ES-I3 (cell line): ENCODE measurements around the gene CEP131.

ENCODE experiments used
- H3K36me3 ChIP-seq: 2 replicates; pipeline ENCODE4 v1.6.1; 2013; ENCODE audit warnings: mild to moderate bottlenecking, low read length, control low read depth, moderate library complexity; ENCODE audit not compliant: insufficient read depth
- H3K4me1 ChIP-seq: 2 replicates; pipeline ENCODE4 v1.6.1; 2013; ENCODE audit warnings: mild to moderate bottlenecking, control low read depth, low read length; ENCODE audit not compliant: insufficient read depth
- H3K9ac ChIP-seq: 2 replicates; pipeline ENCODE4 v1.6.1; 2013; ENCODE audit warnings: low read depth, mild to moderate bottlenecking, low read length, moderate library complexity
- H3K9me3 ChIP-seq: 2 replicates; pipeline ENCODE4 v1.6.1; 2013; ENCODE audit warnings: mild to moderate bottlenecking, low read length, moderate library complexity; ENCODE audit not compliant: control insufficient read depth, insufficient read depth

CEP131 gene

DNA sequence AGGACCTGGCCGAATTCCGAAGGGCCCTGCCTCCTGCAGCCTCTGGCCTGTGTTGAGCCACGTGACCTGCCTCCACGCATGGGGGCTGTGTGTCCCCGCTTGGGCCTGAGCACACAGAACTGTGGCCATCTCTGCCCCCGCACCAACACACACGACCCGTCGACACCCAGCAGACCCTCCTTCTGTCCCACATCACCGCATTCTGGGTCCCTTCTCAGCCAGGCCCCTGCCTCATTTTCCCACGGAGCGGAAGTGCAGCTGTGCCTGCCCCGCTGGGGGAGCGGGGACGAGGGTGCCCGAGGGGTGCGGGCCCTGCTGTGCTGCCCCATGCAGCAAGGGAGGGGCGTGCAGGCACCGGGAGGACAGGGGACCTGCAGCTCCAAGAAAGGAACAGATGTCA lies 34.8 kb upstream of the CEP131 start:
- Histone ChIP-seq H3K9ac (no peak overlapping the region), H3K9me3 (no peaks in the 10 kb centered on the region), H3K36me3 (no peaks in the 10 kb centered on the region), H3K4me1 (peaks cover 4% of the 10 kb centered on the region; the same call in 1 of the 2 replicates)

DNA sequence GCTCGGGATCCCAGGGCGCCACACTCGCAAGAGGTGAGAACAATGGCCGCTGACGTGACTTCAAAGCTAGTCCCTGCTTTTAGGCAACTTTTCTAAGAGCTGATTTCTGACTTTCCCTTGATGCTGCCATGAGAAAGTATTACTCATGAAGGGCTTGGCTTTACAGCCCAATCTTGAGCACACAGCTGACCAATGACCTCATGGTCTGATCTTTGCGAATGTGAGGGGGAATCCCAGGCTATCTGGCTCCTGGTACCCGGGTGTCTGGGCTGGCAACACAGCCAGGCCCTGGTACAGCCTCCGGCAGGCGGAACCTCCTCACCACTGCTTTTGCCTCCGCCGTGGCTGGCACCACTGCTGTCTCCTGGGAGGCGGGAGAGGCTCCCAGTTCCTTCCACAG lies 33.9 kb upstream of the CEP131 start:
- Histone ChIP-seq H3K9ac (no peak overlapping the region), H3K9me3 (no peaks in the 10 kb centered on the region), H3K36me3 (no peaks in the 10 kb centered on the region), H3K4me1 (peaks cover 4% of the 10 kb centered on the region; the same call in 1 of the 2 replicates)

GRCh38 chr17:81254955-81255717 lies 32.4 kb upstream of the CEP131 start:
- no peaks in the 10 kb centered on the region for H3K36me3 ChIP-seq
- H3K9me3 ChIP-seq, result no peaks in the 10 kb centered on the region
- no peak overlapping the region for H3K9ac ChIP-seq
- H3K4me1 ChIP-seq, result peaks cover 4% of the 10 kb centered on the region; the same call in 1 of the 2 replicates

DNA sequence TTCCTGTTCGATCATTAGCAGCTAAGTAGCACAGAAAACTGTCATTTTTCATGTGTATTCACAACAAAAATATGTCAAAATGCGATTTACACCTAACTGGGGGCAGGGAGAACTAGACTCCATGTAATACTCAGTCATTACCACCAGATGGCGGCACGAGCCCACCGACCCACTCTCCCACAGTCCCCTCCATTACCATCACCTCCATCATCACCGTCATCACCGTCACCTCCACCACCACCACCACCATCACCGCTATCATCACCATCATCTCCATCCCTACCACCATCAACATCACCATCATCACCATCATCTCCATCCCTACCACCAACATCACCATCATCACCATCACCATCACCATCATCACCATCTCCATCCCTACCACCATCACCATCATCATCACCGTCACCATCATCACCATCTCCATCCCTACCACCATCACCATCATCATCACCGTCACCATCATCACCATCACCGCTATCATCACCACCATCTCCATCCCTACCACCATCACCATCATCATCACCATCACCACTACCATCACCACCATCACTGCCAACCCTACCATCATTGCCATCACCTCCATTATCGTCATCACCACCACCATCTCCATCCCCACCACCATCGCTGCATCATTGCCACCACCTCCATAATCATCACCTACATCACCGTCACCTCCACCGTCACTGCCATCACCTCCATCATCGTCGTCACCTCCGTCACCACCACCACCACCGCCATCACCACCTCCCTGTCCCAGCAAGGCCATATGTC lies 30.8 kb upstream of the CEP131 start:
- peaks cover 4% of the 10 kb centered on the region; the same call in 1 of the 2 replicates for H3K4me1 ChIP-seq

DNA sequence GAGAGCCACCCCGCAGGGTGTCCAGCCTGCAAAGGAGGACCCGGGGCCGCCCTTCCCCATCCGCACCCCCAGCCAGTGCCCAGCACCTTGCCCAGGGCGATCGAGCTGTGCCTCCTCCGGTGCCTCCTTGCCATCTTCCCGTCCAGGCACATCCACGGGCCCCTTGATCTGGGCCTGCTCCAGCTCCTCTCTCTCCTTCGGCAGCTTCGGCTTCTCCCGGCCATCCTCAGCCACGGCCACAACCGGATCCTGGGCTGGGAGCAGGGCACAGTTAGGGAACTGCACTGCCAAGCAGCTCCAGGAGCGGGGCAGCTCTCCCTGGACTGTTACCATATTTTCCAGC lies 30.2 kb upstream of the CEP131 start:
- H3K9ac ChIP-seq, result no peak overlapping the region
- peaks cover 4% of the 10 kb centered on the region; the same call in 1 of the 2 replicates for H3K4me1 ChIP-seq
- no peaks in the 10 kb centered on the region for H3K9me3 ChIP-seq
- H3K36me3 ChIP-seq, result no peaks in the 10 kb centered on the region

More for the DNA sequence above, 30.8 kb upstream of the CEP131 start:
- no peaks in the 10 kb centered on the region for H3K36me3 ChIP-seq
- H3K9ac ChIP-seq, result no peak overlapping the region
- no peaks in the 10 kb centered on the region for H3K9me3 ChIP-seq

DNA sequence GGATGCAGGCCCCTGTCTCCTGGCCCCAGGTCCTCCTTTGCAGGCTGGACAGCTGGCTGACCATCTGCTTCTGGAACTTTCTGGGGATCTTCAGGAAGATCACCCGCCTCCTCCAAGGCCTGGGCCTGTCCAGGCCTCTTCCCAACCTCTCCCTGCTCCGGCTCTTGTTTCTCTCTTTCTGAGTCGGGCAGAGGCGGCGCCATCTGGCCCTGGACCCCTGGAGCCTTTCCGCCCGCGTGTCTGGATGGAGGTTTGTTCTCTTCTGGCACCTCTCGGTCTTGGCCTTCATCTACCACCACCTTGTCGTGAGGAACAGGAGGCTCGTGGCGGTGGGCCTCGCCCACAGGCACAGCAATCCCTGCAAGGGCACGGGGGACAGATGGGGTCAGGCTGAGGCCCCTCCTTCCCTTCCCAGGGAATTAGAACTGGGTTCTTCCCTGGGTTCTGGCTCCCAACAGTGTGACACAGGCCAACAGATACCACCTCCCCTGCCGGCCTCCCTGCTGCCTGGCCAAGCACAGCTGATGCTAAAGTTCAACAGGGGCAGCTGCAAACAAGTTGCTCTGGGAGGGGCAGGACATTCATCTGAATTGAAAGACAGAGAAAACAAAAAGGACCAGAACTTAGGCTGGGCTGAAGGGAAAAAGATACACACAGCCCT lies 29.7 kb upstream of the CEP131 start:
- Histone ChIP-seq H3K9me3 (no peaks in the 10 kb centered on the region), H3K36me3 (no peaks in the 10 kb centered on the region), H3K4me1 (peaks cover 4% of the 10 kb centered on the region; the same call in 1 of the 2 replicates), H3K9ac (no peak overlapping the region)

GRCh38 chr17:81251709-81252301 lies 29.0 kb upstream of the CEP131 start:
- H3K9ac ChIP-seq, result no peak overlapping the region

GRCh38 chr17:81251094-81251708 lies 28.4 kb upstream of the CEP131 start:
- Histone ChIP-seq H3K4me1 (peaks cover 4% of the 10 kb centered on the region; the same call in 1 of the 2 replicates), H3K9ac (no peak overlapping the region), H3K9me3 (no peaks in the 10 kb centered on the region), H3K36me3 (no peaks in the 10 kb centered on the region)

More at GRCh38 chr17:81251709-81252301, 29.0 kb upstream of the CEP131 start:
- no peaks in the 10 kb centered on the region for H3K36me3 ChIP-seq
- H3K4me1 ChIP-seq, result peaks cover 4% of the 10 kb centered on the region; the same call in 1 of the 2 replicates
- H3K9me3 ChIP-seq, result no peaks in the 10 kb centered on the region

GRCh38 chr17:81250286-81251093 lies 27.7 kb upstream of the CEP131 start:
- peaks cover 4% of the 10 kb centered on the region; the same call in 1 of the 2 replicates for H3K4me1 ChIP-seq
- no peak overlapping the region for H3K9ac ChIP-seq
- no peaks in the 10 kb centered on the region for H3K9me3 ChIP-seq
- no peaks in the 10 kb centered on the region for H3K36me3 ChIP-seq

- Histone ChIP-seq H3K36me3 (no peaks in the 10 kb centered on the region), H3K9me3 (no peaks in the 10 kb centered on the region), H3K4me1 (no peaks in the 10 kb centered on the region), H3K9ac (no peak overlapping the region)
Observed at GRCh38 chr17:81249223-81250040, 26.7 kb upstream of the CEP131 start.

DNA sequence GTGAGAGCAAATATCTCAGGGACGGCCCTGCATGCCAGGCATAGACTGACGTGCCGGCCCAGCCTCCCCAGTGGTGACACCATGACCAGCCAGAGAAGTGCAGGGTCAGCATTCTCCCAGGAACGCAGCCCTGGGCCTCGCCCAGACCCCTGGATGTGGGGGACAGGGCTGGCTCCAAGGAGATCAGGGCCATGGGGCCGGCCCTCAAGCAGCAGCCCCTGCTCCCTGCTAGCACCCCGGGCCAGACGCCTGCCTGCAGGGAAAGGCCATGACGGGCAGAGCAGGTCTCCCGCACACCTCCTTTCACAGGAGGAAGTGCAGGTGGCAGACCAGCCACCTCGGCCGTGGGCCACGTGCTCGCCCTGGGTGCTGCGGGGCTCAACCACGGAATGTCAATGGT lies 25.9 kb upstream of the CEP131 start:
- H3K9me3 ChIP-seq, result no peaks in the 10 kb centered on the region
- no peaks in the 10 kb centered on the region for H3K4me1 ChIP-seq
- no peaks in the 10 kb centered on the region for H3K36me3 ChIP-seq
- no peak overlapping the region for H3K9ac ChIP-seq

DNA sequence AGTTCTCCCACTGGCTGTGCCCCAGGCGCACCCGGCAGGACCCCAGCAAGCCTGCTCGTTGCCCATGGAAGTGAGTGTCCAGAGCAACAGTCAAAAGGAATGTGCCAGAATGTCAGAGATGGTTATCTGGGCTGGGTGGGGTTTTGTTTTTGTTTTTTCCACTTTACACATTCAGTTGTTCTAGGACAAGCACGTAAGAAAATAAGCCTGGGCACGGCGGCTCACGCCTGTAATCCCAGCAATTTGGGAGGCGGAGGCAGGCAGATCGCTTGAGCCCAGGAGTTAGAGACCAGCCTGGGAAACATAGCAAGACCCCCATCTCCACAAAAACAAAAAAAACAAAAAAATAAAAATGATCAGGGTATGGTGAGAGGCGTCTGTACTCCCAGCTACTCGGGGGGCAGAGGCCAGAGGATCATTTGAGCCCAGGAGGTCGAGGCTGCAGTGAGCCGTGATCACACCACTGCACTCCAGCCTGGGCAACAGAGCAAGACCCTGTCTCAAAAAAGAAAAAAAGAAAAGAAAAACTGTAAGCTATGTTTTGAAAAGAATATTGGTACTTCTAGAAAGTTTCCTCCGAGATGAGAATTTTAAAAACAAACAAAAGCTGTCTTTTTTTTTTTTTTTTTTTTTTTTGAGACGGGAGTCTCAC lies 24.7 kb upstream of the CEP131 start:
- Histone ChIP-seq H3K9me3 (no peaks in the 10 kb centered on the region), H3K4me1 (peaks cover 4% of the 10 kb centered on the region)

More for the DNA sequence above, 24.7 kb upstream of the CEP131 start:
- Histone ChIP-seq H3K36me3 (no peaks in the 10 kb centered on the region), H3K9ac (no peak overlapping the region)
